ENCODE results near the gene NACC2. TPM values are rescaled to one million over a fixed set of nuclear protein-coding genes. Genes with fewer than 3 reads are reported as not detected.

The NACC2 gene
- total and polyA plus RNA-seq, 4 donors, result 4.8 to 17.8 (median 8.8) TPM

DNA sequence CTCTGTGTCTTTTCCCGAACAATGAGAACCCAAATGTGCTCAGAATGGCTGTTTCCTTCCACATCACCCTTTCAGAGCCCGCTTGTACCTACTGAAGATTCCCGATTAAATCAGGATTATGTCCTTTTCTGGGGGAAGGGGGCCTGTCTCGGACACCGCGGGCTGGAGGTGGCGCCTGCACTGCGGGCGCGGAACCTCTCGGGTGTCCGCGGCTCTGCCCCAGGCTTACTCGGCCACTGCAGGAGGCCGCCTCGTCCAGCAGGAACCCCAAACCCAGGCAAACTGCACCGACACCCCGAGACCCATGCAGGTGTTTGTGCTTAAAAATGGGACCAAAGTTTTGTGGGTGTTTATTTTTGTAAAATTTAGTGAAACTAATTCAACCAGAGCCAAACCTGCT, 32.2 kb upstream of the NACC2 start:
- no peak for TF ChIP-seq TAF1 (conservative IDR thresholded peaks at IDR 0.05)
- TF ChIP-seq, protein P1, sequence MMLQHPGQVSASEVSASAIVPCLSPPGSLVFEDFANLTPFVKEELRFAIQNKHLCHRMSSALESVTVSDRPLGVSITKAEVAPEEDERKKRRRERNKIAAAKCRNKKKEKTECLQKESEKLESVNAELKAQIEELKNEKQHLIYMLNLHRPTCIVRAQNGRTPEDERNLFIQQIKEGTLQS (IDR thresholded peaks at IDR 0.05), result no peak
- TF ChIP-seq, protein P2, sequence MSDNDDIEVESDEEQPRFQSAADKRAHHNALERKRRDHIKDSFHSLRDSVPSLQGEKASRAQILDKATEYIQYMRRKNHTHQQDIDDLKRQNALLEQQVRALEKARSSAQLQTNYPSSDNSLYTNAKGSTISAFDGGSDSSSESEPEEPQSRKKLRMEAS (IDR thresholded peaks at IDR 0.05), result no peak
- TF ChIP-seq RXRA (IDR thresholded peaks at IDR 0.05), result no peak
- no peak for TF ChIP-seq FOXA1 (IDR thresholded peaks at IDR 0.05)
- TF ChIP-seq, protein P3, sequence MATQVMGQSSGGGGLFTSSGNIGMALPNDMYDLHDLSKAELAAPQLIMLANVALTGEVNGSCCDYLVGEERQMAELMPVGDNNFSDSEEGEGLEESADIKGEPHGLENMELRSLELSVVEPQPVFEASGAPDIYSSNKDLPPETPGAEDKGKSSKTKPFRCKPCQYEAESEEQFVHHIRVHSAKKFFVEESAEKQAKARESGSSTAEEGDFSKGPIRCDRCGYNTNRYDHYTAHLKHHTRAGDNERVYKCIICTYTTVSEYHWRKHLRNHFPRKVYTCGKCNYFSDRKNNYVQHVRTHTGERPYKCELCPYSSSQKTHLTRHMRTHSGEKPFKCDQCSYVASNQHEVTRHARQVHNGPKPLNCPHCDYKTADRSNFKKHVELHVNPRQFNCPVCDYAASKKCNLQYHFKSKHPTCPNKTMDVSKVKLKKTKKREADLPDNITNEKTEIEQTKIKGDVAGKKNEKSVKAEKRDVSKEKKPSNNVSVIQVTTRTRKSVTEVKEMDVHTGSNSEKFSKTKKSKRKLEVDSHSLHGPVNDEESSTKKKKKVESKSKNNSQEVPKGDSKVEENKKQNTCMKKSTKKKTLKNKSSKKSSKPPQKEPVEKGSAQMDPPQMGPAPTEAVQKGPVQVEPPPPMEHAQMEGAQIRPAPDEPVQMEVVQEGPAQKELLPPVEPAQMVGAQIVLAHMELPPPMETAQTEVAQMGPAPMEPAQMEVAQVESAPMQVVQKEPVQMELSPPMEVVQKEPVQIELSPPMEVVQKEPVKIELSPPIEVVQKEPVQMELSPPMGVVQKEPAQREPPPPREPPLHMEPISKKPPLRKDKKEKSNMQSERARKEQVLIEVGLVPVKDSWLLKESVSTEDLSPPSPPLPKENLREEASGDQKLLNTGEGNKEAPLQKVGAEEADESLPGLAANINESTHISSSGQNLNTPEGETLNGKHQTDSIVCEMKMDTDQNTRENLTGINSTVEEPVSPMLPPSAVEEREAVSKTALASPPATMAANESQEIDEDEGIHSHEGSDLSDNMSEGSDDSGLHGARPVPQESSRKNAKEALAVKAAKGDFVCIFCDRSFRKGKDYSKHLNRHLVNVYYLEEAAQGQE (IDR thresholded peaks at IDR 0.05), result no peak
- WGBS, result 86% methylated on average over 18 of the region's 18 CpGs

DNA sequence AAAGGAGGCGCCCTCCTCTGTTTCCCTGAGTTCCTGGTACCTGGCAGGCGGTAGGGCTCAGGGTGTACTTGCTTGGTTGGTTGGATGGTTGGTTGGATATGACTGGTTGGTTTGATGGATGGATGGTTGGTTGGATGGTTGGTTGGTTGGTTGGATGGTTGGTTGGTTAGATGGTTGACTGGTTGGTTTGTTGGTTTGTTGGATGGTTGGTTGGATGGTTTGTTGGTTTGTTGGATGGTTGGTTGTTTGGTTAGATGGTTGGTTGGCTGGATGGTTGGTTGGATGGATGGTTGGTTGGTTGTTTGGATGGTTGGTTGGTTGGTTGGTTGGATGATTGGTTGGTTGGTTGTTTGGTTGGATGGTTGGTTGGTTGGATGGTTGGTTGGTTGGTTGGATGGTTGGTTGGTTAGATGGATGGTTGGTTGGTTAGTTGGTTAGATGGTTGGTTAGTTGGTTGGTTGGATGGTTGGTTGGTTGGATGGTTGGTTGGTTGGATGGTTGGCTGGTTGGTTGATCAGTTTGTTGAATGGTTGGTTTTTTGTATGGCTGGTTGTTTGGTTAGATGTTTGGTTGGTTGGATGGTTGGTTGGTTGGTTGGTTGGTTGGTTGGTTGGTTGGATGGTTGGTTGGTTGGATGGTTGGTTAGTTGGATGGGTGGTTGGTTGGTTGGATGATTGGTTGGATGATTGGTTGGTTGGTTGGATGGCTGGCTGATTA, 30.0 kb upstream of the NACC2 start:
- no peak for DNase-seq (ENCODE audit: low spot score)
- TF ChIP-seq, protein P1 (IDR thresholded peaks at IDR 0.05), result no peak
- no peak for TF ChIP-seq FOXA2 (IDR thresholded peaks at IDR 0.05)
- H3K4me3 ChIP-seq (ENCODE audit: low read depth in 1 of 3, low read length in 3 of 3), result no peak overlapping the region
- H3K9me3 ChIP-seq (ENCODE audit: control insufficient read depth in 4 of 4, low read length in 3 of 4), result no peaks in the 10 kb centered on the region
- peaks cover 3 to 16% (median 9%) of the 10 kb centered on the region in 4 donors for H3K4me1 ChIP-seq (ENCODE audit: control insufficient read depth in 4 of 4, insufficient read depth in 4 of 4, low read length in 3 of 4)
- H3K27me3 ChIP-seq (ENCODE audit: control insufficient read depth in 4 of 4, insufficient read depth in 4 of 4, low read length in 3 of 4), result no peaks in the 10 kb centered on the region
- no peak overlapping the region for H3K27ac ChIP-seq (ENCODE audit: low read depth in 1 of 2, low read length in 2 of 2)
- WGBS, result 87% methylated on average over 2 of the region's 2 CpGs
- H3K36me3 ChIP-seq (ENCODE audit: control insufficient read depth in 4 of 4, insufficient read depth in 3 of 4, low read depth in 1 of 4, low read length in 3 of 4), result no peaks in the 10 kb centered on the region
- no peak overlapping the region for H3K9ac ChIP-seq (ENCODE audit: low read depth in 1 of 2, low read length in 2 of 2)

More for the DNA sequence above, 32.2 kb upstream of the NACC2 start:
- Histone ChIP-seq H3K27me3 (ENCODE audit: control insufficient read depth in 4 of 4, insufficient read depth in 4 of 4, low read length in 3 of 4) (peaks cover 0 to 5% (median 0%) of the 10 kb centered on the region in 4 donors), H3K36me3 (ENCODE audit: control insufficient read depth in 4 of 4, insufficient read depth in 3 of 4, low read depth in 1 of 4, low read length in 3 of 4) (no peaks in the 10 kb centered on the region), H3K27ac (ENCODE audit: low read depth in 1 of 2, low read length in 2 of 2) (no peak overlapping the region), H3K9me3 (ENCODE audit: control insufficient read depth in 4 of 4, low read length in 3 of 4) (no peaks in the 10 kb centered on the region), H3K4me1 (ENCODE audit: control insufficient read depth in 4 of 4, insufficient read depth in 4 of 4, low read length in 3 of 4) (peaks cover 0 to 9% (median 6%) of the 10 kb centered on the region in 4 donors), H3K4me3 (ENCODE audit: low read depth in 1 of 3, low read length in 3 of 3) (no peak overlapping the region), H3K9ac (ENCODE audit: low read depth in 1 of 2, low read length in 2 of 2) (no peak overlapping the region)
- DNase-seq (ENCODE audit: low spot score), result no peak

DNA sequence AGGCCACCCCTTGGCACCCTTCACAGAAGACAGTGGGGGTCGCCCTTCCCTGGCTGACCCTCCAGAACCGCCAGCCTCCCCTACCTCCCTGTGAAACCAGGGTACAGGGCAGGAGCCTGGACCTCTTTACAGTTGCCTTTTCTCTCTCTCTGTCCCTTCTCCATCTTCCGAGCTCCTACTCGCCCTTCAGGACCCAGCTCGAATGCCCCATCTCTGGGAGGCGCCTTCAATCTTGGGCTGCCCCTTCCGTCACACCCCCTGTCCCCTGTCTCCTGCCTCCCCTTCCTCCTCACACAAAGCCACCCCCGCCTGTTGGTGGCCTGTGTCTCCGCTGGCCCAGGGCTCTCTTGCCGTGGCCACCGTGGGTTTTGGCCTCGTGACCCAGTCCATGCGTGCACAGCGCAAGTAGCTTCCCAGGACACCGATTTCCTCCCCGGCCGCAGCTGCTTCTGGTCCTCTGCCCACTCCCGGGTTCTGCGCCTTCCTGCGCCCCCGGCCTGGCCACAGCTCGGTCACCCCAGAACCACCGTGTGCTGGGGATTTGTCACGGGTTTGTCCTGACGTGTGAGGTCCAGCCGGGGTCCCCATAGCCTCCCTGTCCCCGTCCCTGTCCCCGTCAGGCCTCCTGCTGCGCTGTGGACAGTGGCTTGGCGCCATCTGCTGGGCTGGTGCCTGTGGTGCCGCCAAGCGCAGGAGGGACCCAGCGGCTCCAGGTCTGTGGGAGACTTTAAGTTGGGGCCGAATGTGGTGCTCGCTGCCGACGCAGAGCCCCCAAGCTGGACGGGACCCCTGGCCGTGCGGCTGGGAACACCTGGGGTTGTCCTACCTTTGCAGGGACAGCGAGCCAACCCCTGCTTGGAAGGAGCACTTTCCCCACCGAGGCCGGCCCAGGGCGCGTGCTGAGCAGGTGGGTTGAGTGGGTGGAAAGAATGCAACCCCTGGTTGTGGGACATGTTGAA, 27.6 kb upstream of the NACC2 start:
- Histone ChIP-seq H3K9ac (ENCODE audit: low read depth in 1 of 2, low read length in 2 of 2) (no peak overlapping the region), H3K4me1 (ENCODE audit: control insufficient read depth in 4 of 4, insufficient read depth in 4 of 4, low read length in 3 of 4) (peaks cover 3 to 28% (median 18%) of the 10 kb centered on the region in 4 donors), H3K4me3 (ENCODE audit: low read depth in 1 of 3, low read length in 3 of 3) (no peak overlapping the region), H3K27ac (ENCODE audit: low read depth in 1 of 2, low read length in 2 of 2) (no peak overlapping the region), H3K36me3 (ENCODE audit: control insufficient read depth in 4 of 4, insufficient read depth in 3 of 4, low read depth in 1 of 4, low read length in 3 of 4) (no peaks in the 10 kb centered on the region), H3K27me3 (ENCODE audit: control insufficient read depth in 4 of 4, insufficient read depth in 4 of 4, low read length in 3 of 4) (no peaks in the 10 kb centered on the region), H3K9me3 (ENCODE audit: control insufficient read depth in 4 of 4, low read length in 3 of 4) (no peaks in the 10 kb centered on the region)
- 27% methylated on average over 45 of the region's 45 CpGs for WGBS
- TF ChIP-seq RAD21 (IDR thresholded peaks at IDR 0.05) (peak; percentile 98 to 100), TAF1 (conservative IDR thresholded peaks at IDR 0.05) (no peak), FOXA1 (IDR thresholded peaks at IDR 0.05) (no peak), JUND (IDR thresholded peaks at IDR 0.05) (no peak), FOXA2 (IDR thresholded peaks at IDR 0.05) (no peak), NR2F2 (IDR thresholded peaks at IDR 0.05) (no peak)
- TF ChIP-seq, protein P3 (IDR thresholded peaks at IDR 0.05), result no peak
- TF ChIP-seq, protein P4, sequence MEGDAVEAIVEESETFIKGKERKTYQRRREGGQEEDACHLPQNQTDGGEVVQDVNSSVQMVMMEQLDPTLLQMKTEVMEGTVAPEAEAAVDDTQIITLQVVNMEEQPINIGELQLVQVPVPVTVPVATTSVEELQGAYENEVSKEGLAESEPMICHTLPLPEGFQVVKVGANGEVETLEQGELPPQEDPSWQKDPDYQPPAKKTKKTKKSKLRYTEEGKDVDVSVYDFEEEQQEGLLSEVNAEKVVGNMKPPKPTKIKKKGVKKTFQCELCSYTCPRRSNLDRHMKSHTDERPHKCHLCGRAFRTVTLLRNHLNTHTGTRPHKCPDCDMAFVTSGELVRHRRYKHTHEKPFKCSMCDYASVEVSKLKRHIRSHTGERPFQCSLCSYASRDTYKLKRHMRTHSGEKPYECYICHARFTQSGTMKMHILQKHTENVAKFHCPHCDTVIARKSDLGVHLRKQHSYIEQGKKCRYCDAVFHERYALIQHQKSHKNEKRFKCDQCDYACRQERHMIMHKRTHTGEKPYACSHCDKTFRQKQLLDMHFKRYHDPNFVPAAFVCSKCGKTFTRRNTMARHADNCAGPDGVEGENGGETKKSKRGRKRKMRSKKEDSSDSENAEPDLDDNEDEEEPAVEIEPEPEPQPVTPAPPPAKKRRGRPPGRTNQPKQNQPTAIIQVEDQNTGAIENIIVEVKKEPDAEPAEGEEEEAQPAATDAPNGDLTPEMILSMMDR (IDR thresholded peaks at IDR 0.05; ENCODE audit: low read depth, low read length, missing input control), result peak; percentile 97
- DNase-seq (ENCODE audit: low spot score), result peak; percentile 84

All from liver (tissue), 9 donors.